Lower leg skin (tissue), 3 donors: ENCODE measurements around the gene CAPG.
"Not testable (repeated sequence)": the region's sequence is repeated elsewhere in the genome, so short reads cannot be mapped to it uniquely, and the experiment has no call there.

Source experiments
- POLR2A ChIP-seq, 2 donors: fragments of 450-650 bp; IDR thresholded peaks; one replicate each; pipeline ENCODE4 v1.6.1; 2016 to 2017; ENCODE audit warnings: antibody characterized with exemption in 2 of 2, mild to moderate bottlenecking in 1 of 2, moderate library complexity in 1 of 2
- TF ChIP-seq, protein P1 (sequence below), 3 donors: fragments of 450-650 bp; IDR thresholded peaks; one replicate each; pipeline ENCODE4 v1.5.1; 2016; ENCODE audit warnings: antibody characterized with exemption in 3 of 3, mild to moderate bottlenecking in 3 of 3, moderate library complexity in 2 of 3

DNA sequence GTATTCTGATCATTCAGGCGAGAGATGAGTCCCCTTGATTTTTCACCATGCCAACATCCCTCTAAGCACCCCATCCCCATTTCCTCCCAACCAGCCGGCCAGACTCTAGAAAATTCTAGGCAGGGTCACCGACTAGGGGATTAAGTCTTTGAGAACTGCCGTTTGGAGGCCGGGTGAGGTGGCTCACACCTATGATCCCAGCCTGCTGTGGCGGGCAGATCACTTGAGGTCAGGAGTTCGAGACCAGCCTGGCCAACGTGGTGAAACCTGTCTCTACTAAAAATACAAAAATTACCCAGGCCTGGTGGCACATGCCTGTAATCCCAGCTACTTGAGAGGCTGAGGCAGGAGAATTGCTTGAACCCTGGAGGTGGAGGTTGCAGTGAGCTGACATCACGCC is 29.4 kb upstream of the CAPG start:
- TF ChIP-seq POLR2A (IDR thresholded peaks at IDR 0.05) = not testable (repeated sequence)
- TF ChIP-seq, protein P1, sequence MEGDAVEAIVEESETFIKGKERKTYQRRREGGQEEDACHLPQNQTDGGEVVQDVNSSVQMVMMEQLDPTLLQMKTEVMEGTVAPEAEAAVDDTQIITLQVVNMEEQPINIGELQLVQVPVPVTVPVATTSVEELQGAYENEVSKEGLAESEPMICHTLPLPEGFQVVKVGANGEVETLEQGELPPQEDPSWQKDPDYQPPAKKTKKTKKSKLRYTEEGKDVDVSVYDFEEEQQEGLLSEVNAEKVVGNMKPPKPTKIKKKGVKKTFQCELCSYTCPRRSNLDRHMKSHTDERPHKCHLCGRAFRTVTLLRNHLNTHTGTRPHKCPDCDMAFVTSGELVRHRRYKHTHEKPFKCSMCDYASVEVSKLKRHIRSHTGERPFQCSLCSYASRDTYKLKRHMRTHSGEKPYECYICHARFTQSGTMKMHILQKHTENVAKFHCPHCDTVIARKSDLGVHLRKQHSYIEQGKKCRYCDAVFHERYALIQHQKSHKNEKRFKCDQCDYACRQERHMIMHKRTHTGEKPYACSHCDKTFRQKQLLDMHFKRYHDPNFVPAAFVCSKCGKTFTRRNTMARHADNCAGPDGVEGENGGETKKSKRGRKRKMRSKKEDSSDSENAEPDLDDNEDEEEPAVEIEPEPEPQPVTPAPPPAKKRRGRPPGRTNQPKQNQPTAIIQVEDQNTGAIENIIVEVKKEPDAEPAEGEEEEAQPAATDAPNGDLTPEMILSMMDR (IDR thresholded peaks at IDR 0.05) = not testable (repeated sequence)
